Measurements from ENCODE around the gene PCDH15. TPM values are rescaled to one million over a fixed set of nuclear protein-coding genes. Genes with fewer than 3 reads are reported as not detected.

Gene PCDH15
- polyA plus RNA-seq, 1 donor from 2014 or later = not detected

DNA sequence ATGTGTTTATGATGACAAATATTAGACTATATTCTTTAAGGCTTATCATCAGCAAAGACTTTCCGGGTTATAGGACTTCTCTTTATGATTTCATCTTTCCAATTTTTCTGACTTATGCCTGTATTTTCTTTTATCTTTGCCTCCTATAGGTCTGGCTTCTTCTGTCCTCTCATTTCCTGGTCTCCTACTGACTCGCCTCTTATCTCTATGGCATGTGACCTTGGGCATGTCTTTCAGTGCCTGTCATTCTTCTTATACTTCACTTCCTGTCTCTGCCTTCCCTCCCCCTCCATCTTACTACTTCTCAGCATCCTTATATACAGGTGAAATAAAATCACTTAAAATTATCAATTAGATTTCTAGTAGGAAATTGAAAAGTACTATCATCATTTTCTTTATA lies 42.2 kb downstream of the PCDH15 start:
- no peaks in the 10 kb centered on the region for H3K4me1 Mint-ChIP-seq
- H3K27me3 Mint-ChIP-seq = no peaks in the 10 kb centered on the region
- H3K4me3 Mint-ChIP-seq = no peak overlapping the region
- no peak overlapping the region for H3K27ac Mint-ChIP-seq
- no peaks in the 10 kb centered on the region for H3K36me3 Mint-ChIP-seq
- peaks cover 0 to 2% (median 0%) of the 10 kb centered on the region in 3 donors for H3K9me3 Mint-ChIP-seq

DNA sequence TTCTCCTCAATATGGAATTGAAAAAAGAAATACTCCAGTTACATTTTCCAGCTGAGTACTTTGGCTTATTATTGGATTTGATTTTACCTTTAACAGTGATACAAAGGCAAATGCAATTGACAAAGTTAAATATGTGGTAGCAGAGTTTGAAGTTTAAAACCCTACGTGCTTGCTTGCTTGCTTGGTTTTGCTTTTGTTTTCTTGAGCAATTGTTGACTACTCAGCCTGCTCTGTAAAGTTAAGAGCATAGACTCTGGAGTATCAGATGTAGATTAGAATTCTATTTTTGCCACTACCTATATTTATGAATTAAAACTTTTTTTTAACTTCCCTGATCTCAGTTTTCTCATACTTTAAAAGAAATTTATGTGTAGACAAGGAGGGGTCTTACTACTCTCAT lies 51.4 kb downstream of the PCDH15 start:
- no peaks in the 10 kb centered on the region for H3K27me3 Mint-ChIP-seq
- H3K4me3 Mint-ChIP-seq = no peak overlapping the region
- H3K4me1 Mint-ChIP-seq = no peaks in the 10 kb centered on the region
- no peaks in the 10 kb centered on the region for H3K36me3 Mint-ChIP-seq
- H3K27ac Mint-ChIP-seq = no peak overlapping the region
- peaks cover 2 to 8% (median 3%) of the 10 kb centered on the region in 3 donors for H3K9me3 Mint-ChIP-seq

DNA sequence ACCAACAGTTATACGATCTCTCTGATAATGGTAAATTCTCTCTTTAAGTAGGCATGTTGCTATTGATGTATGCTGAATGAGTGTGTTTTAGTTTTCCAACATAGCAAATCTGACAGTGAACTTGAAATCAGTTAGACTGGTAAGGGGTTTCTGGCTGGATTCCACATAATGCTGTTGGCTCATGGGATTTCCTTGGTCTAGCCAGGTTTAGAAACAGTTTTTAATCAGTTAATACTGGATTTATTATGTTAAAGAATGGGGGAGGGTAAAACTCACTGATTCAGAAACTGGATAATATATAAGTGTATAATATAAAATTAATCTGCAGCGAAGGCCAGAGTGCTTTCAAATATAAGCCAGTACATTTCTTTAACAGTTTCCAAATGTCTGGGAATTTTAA lies 55.6 kb downstream of the PCDH15 start:
- no peaks in the 10 kb centered on the region for H3K36me3 Mint-ChIP-seq
- H3K9me3 Mint-ChIP-seq = peaks cover 3 to 7% (median 5%) of the 10 kb centered on the region in 3 donors
- H3K4me3 Mint-ChIP-seq = no peak overlapping the region
- H3K27ac Mint-ChIP-seq = no peak overlapping the region
- no peaks in the 10 kb centered on the region for H3K27me3 Mint-ChIP-seq
- no peaks in the 10 kb centered on the region for H3K4me1 Mint-ChIP-seq

DNA sequence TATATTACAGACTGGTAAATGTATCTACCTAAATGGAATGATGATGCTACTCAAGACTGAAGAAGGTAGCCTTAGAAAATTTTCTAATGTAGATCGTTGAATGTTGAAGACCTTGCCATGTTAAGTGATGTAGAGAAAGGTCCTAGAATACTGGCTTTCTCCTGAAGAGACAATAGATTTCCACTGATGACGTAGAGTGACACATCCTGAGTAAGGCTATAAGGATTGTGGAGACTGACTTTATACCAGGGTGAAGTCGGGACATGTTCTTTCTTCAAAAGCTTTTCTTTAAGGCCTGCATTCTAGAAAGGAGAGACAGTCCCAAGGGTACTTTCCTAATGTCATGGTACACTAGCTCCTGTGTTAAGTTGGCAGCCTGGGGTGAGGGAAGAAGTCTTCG lies 58.6 kb downstream of the PCDH15 start:
- no peaks in the 10 kb centered on the region for H3K4me1 Mint-ChIP-seq
- no peak overlapping the region for H3K4me3 Mint-ChIP-seq
- no peaks in the 10 kb centered on the region for H3K27me3 Mint-ChIP-seq
- H3K9me3 Mint-ChIP-seq = peaks cover 6 to 22% (median 7%) of the 10 kb centered on the region in 3 donors
- H3K27ac Mint-ChIP-seq = no peak overlapping the region
- H3K36me3 Mint-ChIP-seq = no peaks in the 10 kb centered on the region

GRCh38 chr10:54728511-54728910 lies 72.5 kb downstream of the PCDH15 start:
- Mint-ChIP-seq H3K27me3 (no peaks in the 10 kb centered on the region), H3K9me3 (peaks cover 0 to 20% (median 13%) of the 10 kb centered on the region in 3 donors), H3K4me3 (no peak overlapping the region), H3K36me3 (no peaks in the 10 kb centered on the region), H3K27ac (no peak overlapping the region), H3K4me1 (no peaks in the 10 kb centered on the region)

DNA sequence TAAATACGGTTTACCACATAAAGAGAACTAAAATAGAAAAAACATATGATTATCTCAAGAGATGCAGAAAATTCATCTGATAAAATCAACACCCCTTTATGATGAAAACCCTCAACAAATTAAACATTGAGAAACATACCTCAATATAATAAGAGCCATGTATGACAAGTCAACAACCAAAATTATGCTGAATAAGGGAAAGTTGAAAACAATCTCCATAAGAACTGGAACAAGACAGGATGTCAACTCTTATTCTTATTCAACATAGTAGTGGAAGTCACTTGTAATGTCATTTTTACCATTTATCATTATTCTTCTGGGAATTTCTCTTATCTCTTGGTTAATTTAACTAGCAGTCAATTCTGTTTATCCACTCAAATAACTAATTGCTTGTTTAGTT lies 79.0 kb downstream of the PCDH15 start:
- Mint-ChIP-seq H3K27me3 (no peaks in the 10 kb centered on the region), H3K9me3 (peaks cover 6 to 15% (median 10%) of the 10 kb centered on the region in 3 donors), H3K4me1 (no peaks in the 10 kb centered on the region), H3K27ac (no peak overlapping the region), H3K4me3 (no peak overlapping the region), H3K36me3 (no peaks in the 10 kb centered on the region)

DNA sequence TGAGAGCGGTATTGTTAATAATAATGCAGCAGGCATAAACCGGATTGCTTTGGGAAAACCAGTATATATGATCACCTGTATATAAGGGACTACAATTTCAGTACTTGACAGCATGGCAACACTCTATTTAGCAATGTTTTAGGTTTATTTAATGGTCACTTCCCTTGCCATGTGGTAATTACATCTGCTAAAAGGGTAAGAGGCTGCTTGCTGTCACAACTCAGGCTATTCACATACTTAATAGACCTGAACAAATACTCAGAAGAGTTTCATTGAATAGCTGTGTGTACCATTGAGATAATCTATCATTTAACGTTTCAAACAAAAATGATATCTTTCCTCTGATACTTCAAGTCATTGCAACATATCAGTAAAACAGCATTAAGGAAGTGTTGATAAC lies 90.1 kb downstream of the PCDH15 start:
- no peaks in the 10 kb centered on the region for H3K9me3 Mint-ChIP-seq
- H3K27me3 Mint-ChIP-seq = no peaks in the 10 kb centered on the region
- H3K4me3 Mint-ChIP-seq = no peak overlapping the region
- H3K36me3 Mint-ChIP-seq = no peaks in the 10 kb centered on the region
- no peak overlapping the region for H3K27ac Mint-ChIP-seq
- H3K4me1 Mint-ChIP-seq = peaks cover 0 to 2% (median 0%) of the 10 kb centered on the region in 3 donors

GRCh38 chr10:54708591-54708990 lies 92.4 kb downstream of the PCDH15 start:
- Mint-ChIP-seq H3K27me3 (no peaks in the 10 kb centered on the region), H3K4me1 (no peaks in the 10 kb centered on the region), H3K4me3 (no peak overlapping the region), H3K9me3 (no peaks in the 10 kb centered on the region), H3K36me3 (no peaks in the 10 kb centered on the region), H3K27ac (no peak overlapping the region)

- Mint-ChIP-seq H3K36me3 (no peaks in the 10 kb centered on the region), H3K4me3 (no peak overlapping the region), H3K27ac (no peak overlapping the region), H3K9me3 (peaks cover 0 to 4% (median 0%) of the 10 kb centered on the region in 3 donors), H3K27me3 (no peaks in the 10 kb centered on the region), H3K4me1 (no peaks in the 10 kb centered on the region)
Observed at GRCh38 chr10:54708021-54708420, 93.0 kb downstream of the PCDH15 start.

DNA sequence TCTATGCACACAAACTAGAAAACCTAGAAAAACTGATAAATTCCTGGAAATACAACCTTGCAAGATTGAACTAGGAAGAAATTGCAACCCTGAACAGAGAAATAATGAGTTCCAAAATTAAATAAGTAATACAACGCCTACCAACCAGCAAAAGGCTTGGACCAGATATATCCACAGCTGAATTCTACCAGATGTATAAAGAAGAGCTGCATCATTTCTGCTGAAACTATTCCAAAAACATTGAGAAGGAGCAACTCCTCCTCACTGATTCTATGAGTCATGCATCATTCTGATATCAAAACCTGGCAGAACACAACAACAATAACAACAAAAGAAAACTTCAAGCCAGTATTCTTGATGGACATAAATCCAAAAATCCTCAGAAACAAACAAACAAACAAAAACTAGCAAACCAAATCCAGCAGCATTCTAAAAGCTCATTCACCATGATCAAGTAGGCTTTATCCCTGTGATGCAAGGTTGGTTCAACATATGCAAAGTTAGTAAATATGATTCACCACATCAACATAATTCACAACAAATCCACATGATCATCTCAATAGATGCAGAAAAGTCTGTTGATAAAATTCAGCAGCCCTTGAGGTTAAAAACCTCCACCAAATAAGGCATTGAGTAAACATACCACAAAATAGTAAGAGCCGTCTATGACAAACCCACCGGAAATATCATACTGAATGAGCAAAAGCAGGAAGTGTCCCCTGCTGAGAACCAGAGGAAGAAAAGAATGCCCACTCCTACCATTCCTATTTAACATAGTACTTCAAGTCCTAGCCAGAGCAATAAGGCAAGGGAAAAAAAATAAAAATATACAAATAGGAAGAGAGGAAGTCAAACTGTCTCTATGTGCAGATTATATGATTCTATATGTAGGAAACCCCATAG lies 98.2 kb downstream of the PCDH15 start:
- H3K9me3 Mint-ChIP-seq = peaks cover 0 to 14% (median 2%) of the 10 kb centered on the region in 3 donors
- H3K27ac Mint-ChIP-seq = no peak overlapping the region
- H3K36me3 Mint-ChIP-seq = no peaks in the 10 kb centered on the region
- H3K4me1 Mint-ChIP-seq = no peaks in the 10 kb centered on the region
- no peaks in the 10 kb centered on the region for H3K27me3 Mint-ChIP-seq
- no peak overlapping the region for H3K4me3 Mint-ChIP-seq

DNA sequence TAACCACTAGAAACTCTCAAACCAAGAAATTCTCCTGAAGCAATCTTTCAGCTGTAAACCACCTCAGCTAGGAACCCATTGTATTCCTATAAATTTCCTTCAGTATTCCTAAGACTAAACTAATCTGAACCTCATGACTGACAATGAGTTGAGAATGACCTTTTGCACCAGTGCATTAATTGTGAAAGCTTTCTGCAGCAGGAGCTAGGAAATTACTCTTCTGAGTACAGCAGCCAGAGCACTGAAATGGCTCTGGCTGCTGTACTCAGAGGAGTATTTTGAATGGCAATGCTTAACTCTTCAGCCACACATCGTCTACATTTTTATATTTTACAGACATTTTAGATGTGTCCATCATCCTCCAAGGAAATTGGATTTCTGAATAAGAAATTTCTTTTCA lies 109.7 kb downstream of the PCDH15 start:
- H3K27ac Mint-ChIP-seq = no peak overlapping the region
- H3K4me3 Mint-ChIP-seq = no peak overlapping the region
- no peaks in the 10 kb centered on the region for H3K36me3 Mint-ChIP-seq
- no peaks in the 10 kb centered on the region for H3K27me3 Mint-ChIP-seq
- peaks cover 0 to 5% (median 0%) of the 10 kb centered on the region in 3 donors for H3K9me3 Mint-ChIP-seq
- no peaks in the 10 kb centered on the region for H3K4me1 Mint-ChIP-seq

DNA sequence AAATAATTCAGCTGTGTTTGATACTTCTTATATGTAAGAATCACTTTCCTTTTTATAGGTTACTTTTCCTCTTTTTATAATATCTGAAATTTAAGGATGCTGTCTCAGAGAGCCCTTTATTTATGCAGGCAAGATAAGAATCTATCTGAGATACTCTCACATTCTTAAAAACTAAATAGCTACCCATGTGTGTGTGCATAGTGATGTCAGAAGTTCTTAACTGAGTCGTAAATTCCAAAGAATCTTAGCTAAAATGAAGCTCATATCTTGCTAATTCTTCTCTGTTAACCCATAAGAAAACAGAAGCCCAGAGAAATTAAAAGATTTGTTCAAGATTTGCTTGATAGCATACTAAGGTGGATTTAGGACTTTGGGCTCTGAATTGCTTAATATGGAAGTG lies 118.5 kb downstream of the PCDH15 start:
- no peaks in the 10 kb centered on the region for H3K4me1 Mint-ChIP-seq
- no peaks in the 10 kb centered on the region for H3K36me3 Mint-ChIP-seq
- no peaks in the 10 kb centered on the region for H3K27me3 Mint-ChIP-seq
- no peak overlapping the region for H3K27ac Mint-ChIP-seq
- no peak overlapping the region for H3K4me3 Mint-ChIP-seq
- peaks cover 1 to 5% (median 3%) of the 10 kb centered on the region in 3 donors for H3K9me3 Mint-ChIP-seq

DNA sequence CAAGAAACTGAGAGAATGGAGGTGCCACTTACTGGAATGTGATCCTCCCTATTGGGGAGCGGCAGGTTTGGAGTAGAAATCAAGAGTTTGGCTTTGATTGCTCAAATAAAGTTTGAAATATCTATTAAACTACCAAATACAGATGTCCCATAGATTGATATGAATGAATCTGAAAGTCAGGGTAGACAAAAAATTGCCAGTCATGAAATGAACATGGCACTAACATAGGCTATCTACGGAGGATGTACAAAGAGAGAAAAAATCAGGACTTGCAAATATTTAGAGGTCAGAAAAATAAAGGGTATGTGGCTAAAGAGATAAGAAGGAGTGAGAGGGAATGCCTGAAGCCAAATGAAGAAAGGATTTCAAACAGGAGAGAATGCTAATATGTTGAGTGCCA lies 119.9 kb downstream of the PCDH15 start:
- Mint-ChIP-seq H3K27me3 (no peaks in the 10 kb centered on the region), H3K36me3 (no peaks in the 10 kb centered on the region), H3K4me3 (no peak overlapping the region), H3K9me3 (peaks cover 3 to 5% (median 4%) of the 10 kb centered on the region in 3 donors), H3K4me1 (no peaks in the 10 kb centered on the region), H3K27ac (no peak overlapping the region)

GRCh38 chr10:54667136-54667535 lies 133.9 kb downstream of the PCDH15 start:
- Mint-ChIP-seq H3K36me3 (no peaks in the 10 kb centered on the region), H3K4me1 (no peaks in the 10 kb centered on the region), H3K27ac (no peak overlapping the region), H3K27me3 (no peaks in the 10 kb centered on the region), H3K9me3 (peaks cover 0 to 3% (median 1%) of the 10 kb centered on the region in 3 donors), H3K4me3 (no peak overlapping the region)

GRCh38 chr10:54666192-54666591 lies 134.8 kb downstream of the PCDH15 start:
- Mint-ChIP-seq H3K36me3 (no peaks in the 10 kb centered on the region), H3K4me1 (no peaks in the 10 kb centered on the region), H3K27me3 (no peaks in the 10 kb centered on the region), H3K9me3 (peaks cover 0 to 3% (median 1%) of the 10 kb centered on the region in 3 donors), H3K27ac (no peak overlapping the region), H3K4me3 (no peak overlapping the region)

DNA sequence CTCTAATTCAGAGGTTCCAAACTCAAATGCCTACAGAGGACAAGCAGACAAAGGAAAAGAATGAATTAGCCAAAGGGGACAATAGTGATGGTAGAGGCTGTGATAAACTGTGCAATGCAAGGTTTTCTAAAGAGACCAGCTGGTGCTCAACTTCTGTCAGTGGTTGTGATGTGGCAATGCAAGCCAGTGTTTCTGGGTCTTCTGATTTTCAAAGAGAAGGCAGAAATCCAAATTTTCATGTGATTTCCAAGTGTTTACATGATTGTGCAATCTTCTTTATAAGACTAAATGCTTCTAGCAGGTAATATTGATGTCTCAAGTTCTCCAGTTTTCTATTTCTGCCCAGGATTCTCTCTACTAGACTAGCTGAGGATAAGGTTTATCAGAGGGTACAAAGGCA lies 135.9 kb downstream of the PCDH15 start:
- H3K27me3 Mint-ChIP-seq = no peaks in the 10 kb centered on the region
- peak overlapping the region in 1 of 4 donors; percentile 2 for H3K4me3 Mint-ChIP-seq
- no peaks in the 10 kb centered on the region for H3K36me3 Mint-ChIP-seq
- H3K4me1 Mint-ChIP-seq = no peaks in the 10 kb centered on the region
- peaks cover 0 to 3% (median 3%) of the 10 kb centered on the region in 3 donors for H3K9me3 Mint-ChIP-seq
- H3K27ac Mint-ChIP-seq = no peak overlapping the region

All from IgD-negative memory B cell (primary cell).